HG02981 (cell line): ENCODE measurements around the gene GADD45GIP1.
"Not testable (repeated sequence)": the region's sequence is repeated elsewhere in the genome, so short reads cannot be mapped to it uniquely, and the experiment has no call there.

Source experiments
- ATAC-seq: cut with Tn5 transposase; IDR thresholded peaks from one replicate; pipeline ENCODE4 v1.9.1; 2021; ENCODE audit warnings: mild to moderate bottlenecking, moderate library complexity; ENCODE audit not compliant: unreplicated experiment

GADD45GIP1 gene

DNA sequence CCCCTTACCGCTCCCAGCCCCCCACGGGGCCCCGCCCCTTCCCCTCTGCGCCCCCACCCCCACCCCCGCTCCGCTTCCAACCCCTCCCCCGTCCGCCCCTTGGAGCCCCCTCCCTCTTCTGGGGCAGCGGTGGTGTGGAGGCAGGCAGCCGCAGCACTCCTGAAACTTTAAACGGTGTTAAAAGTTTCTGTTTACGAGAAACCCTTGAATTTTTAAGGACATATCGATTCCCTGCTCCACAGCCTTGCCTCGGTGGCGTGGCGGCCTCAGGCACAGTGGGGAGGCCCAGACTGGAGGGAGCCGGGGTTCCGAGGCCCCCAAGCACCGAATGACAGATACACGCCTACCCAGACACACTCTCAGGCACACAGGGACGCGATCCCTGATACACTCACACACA lies 33.4 kb upstream of the GADD45GIP1 start:
- ATAC-seq: no peak

DNA sequence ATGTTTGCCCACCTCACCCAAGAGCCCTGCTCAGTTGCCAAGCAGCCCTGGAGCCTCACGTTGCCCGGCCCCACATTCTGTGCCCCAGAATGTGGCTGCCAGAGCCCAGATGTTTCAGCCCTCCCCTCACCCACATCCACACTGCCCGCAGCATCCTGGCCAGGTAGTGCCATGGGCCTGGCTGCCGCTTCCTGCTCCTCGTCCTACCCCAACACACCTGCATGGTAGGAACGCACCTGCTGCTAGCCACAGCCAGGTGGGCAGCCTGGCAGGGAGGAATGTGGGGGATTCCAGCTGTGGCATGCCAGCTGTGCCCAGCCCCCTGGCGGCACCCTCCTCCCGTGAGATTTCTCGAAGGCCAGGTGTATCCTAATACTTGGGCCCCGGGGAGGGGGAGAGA lies 30.8 kb upstream of the GADD45GIP1 start:
- no peak for ATAC-seq

- ATAC-seq: no peak
These were observed 30.2 kb upstream of the GADD45GIP1 start for GRCh38 chr19:12987190-12987589.

GRCh38 chr19:12986726-12987125 lies 29.7 kb upstream of the GADD45GIP1 start:
- ATAC-seq: no peak

GRCh38 chr19:12985049-12985776 lies 28.2 kb upstream of the GADD45GIP1 start:
- ATAC-seq: no peak

DNA sequence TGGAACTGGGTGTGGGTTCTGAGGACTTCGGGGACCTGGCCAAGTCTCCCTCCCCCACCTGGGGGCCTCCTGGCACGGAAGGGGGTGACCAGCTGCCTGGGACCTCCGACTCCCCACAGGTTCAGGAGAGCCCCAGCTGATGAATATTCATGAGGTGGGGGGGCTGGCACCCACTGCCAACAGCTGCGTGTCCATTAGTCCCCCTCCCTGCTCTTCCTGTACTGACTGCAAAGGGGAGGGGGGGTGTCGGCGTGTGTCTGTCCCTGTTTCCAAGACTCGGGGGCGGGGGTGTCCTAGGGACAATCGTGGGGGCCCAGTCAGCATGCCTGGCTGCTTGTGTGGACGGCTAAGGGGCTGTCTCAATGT lies 27.6 kb upstream of the GADD45GIP1 start:
- ATAC-seq: no peak

GRCh38 chr19:12984143-12984627 lies 27.2 kb upstream of the GADD45GIP1 start:
- no peak for ATAC-seq

DNA sequence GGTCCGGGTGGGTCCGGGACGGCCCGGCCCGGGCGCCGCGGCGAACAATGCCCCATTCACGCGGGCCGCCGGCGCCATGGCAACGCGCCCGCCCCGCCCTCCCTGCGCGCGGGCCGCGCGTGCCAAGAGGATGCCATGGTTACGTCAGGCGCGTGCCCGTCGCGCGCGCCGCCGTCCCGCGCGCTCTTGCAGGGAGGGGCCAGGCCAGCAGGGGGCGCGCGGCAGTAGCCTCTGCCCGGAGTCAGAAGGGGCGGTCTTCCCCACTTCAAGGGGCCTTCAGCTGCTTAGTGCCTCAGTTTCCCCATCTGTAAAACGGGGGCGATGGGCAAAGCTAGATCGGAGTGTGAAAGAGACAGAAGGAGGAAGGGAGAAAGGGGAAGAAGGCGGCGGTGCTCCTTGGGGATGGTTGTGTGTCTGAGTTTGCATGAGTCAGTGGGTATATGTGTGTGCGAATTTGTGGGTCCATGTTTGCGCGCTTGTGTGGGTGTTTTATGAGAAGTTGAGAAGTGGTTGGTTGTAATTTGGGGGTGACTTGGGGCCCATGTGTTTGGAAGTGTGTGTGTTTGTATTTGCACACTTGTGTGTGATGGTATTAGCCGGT lies 26.6 kb upstream of the GADD45GIP1 start:
- peak; percentile 48 for ATAC-seq

GRCh38 chr19:12983091-12983490 lies 26.1 kb upstream of the GADD45GIP1 start:
- no peak for ATAC-seq

GRCh38 chr19:12982648-12983047 lies 25.6 kb upstream of the GADD45GIP1 start:
- ATAC-seq: no peak

DNA sequence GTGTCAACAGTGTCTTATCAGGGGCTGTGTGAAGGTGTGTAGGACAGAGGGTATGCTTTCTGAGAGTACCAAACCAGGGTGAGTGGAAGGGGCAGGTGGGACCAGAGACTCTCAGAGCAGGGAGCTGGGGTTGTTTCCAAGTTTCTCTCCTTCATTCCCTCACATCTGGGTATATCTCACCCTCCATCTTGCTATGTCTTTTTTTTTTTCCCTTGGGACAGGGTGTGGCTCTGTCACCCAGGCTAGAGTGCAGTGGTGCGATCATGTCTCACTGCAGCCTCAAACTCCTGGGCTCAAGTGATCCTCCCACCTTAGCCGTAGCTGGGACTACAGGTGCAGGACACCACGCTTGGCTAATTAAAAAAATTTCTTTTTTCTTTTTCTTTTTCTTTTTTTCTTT lies 23.0 kb upstream of the GADD45GIP1 start:
- no peak for ATAC-seq

DNA sequence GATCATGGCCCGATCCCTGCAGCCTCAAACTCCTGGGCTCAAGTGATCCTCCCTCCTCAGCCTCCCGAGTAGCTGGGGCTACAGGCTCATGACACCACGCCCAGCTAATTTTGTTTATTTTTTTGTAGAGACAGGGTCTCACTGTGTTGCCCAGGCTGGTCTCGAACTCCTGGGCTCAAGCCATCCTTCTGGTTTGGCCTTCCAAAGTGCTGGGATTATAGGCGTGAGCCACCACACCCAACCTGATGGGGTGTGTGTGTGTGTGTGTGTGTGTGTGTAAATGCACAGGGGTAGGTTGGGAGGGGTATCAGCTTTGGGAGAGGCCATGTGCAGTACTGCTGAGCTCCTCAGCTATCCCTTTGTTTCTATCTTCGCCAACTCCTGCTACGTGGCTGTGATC lies 19.1 kb upstream of the GADD45GIP1 start:
- not testable (repeated sequence) for ATAC-seq

GRCh38 chr19:12975221-12975741 lies 18.3 kb upstream of the GADD45GIP1 start:
- ATAC-seq: no peak

DNA sequence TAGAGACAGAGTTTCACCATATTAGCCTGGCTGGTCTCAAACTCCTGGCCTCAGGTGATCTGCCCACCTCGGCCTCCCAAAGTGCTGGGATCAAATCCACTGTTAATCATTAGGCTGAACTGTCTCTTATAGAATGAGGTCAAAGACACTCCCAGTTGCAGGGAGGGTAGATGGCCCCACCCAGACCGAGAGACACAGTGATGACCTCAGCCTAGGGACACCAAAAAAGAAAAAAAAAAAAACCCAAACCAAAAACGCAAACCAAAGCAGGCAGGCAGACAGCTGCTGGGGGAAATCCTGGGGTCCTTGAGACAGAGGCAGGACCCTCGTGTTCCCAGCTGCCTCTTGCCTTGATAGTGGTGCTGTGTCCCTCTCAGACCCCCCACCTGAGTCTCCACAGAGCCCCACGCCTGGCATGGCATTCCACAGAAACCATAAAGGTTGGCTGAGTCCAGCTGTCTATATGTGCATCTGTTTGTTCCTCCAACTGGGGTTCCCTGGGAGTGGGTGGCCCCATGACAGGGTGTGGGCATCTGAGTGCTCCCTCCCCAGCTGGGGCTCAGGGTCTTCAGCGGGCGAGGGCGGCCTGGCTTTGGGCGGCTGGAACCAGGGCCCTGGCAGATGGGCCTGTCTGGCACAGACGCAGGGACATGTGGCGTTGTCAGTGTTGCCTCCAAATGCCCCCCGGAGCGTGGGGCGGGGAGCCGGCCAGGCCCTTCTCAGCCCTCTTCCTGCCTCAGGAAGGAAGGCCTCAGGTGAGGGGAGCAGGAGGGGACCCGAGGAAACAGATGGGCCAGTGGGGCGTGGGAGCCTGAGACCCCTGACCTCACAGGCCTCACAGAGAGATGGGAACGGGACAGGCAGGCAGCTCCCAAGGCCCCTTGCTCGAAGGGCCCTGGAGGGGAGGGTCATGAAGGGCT lies 17.5 kb upstream of the GADD45GIP1 start:
- ATAC-seq: no peak

- no peak for ATAC-seq
These were observed 16.2 kb upstream of the GADD45GIP1 start for GRCh38 chr19:12973236-12973635.

DNA sequence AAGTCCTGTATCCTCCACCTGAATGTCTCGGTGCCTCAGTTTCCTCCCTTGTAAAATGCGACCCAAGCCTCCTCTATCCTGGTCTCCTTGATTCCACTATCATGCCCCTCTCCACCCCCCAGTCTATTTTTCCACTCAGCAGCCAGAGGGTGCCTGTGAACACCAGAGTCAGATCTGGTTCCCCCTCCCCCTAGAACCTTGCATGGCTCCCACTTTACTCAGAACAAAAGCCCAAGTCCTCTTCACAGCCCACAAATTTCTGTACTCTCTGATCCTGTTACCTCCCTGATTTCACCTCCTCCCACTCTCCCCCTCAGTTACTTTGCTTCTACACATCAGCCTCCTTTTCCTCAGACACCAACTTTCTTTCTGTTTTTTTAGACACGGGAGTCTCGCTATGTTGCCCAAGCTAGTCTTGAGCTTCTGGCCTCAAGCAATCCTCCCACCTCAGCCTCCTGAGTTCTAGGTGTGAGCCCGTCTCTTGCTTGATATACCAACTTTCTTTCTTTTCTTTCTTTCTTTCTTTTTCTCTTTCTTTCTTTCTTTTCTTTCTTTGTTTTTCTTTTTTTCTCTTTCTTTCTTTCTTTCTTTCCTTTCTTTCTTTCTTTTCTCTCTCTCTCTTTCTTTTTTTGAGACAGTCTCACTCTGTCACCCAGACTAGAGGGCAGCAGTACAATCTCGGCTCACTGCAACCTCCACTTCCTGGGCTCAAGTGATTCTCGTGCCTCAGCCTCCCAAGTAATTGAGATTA lies 13.2 kb upstream of the GADD45GIP1 start:
- no peak for ATAC-seq

DNA sequence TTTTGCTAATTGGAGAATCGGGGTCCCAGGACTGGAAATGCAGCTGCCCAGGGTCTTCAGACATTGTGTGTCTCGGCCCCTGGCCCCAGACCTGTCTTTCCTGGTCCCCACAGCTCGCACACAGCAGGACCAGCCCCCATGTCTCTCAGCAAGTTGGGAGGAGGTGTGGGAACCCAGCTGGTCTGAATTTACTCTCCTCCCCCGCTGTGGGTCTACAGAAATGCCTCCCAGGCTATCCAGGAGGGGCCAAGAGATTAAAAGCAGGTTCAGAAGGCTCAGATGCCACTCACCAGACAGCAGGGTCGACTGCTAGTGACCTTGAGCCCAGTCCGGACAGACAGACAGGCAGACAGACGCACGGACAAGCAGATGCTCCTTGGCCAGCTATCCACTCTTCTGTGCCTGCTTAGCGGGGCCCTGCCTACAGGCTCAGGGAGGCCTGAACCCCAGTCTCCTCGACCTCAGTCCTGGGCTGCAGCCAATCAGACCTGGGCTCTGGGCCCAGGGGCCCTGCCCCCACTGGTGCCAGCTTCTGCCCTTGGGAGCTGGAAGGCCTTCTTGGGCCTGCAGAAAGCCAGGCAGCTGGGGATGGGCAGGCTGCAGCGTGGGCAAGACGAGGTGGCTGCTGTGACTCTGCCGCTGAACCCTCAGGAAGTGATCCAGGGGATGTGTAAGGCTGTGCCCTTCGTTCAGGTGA lies 12.4 kb upstream of the GADD45GIP1 start, which contains the start of gene DAND5:
Gene DAND5, plus strand, starts transcription at position 285 of the 697 bp plus-strand sequence. Its CDS starts 85 bp downstream, at position 370.
- no peak for ATAC-seq

DNA sequence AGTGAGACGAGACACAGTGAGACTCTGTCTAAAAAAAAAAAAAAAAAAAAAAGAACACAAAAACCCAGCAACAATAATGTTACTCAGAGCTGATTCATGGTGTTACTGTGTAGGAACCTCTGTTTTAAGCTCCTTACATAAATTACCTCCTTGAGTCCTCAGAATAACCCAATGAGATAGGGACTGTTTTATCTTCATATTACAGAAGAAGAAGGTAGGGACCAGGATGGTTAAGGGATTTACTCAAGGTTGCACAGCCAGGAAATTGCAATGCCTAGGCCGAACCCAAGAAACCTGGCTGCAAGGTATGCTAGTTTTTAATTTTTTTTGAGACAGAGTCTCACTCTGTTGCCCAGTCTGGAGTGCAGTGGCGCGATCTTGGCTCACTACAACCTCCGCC lies 10.9 kb upstream of the GADD45GIP1 start:
- ATAC-seq: no peak

DNA sequence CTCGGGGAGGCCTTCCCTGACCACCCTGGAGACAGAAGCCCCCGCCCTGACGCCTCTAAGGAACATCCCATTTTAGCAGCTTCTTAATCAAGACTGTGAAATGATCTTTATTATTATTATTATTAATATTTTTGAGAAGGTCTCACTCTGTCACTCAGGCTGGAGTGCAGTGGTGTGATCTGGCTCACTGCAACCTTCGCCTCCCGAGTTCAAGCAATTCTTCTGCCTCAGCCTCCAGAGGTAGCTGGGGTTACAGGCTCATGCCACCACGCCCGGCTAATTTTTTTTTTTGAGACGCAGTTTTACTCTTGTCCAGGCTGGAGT lies 8.8 kb upstream of the GADD45GIP1 start:
- ATAC-seq: no peak
